Transverse colon (tissue), 4 donors: ENCODE results near the gene AFG1L. TPM values are rescaled to one million over a fixed set of nuclear protein-coding genes. Genes with fewer than 3 reads are reported as not detected.

Source experiments
- DNase-seq: peaks from one replicate; pipeline ENCODE4 v3.0.0-alpha.2; 2019
- H3K27ac ChIP-seq, 4 donors: fragments of 200-600 bp; sonication (generic); 2 replicates each; pipeline ENCODE4 v1.5.1; 2016 to 2018; ENCODE audit warnings: inconsistent platforms in 4 of 4
- H3K27me3 ChIP-seq: fragments of 200-600 bp; sonication (generic); 2 replicates; pipeline ENCODE4 v1.5.1; 2017; ENCODE audit warnings: inconsistent platforms
- H3K36me3 ChIP-seq, 4 donors: fragments of 200-600 bp; sonication (generic); 2 replicates each; pipeline ENCODE4 v1.5.1; 2017 to 2019; ENCODE audit warnings: inconsistent platforms in 4 of 4
- H3K4me1 ChIP-seq, 4 donors: fragments of 200-600 bp; sonication (generic); 2 replicates each; pipeline ENCODE4 v1.5.1; 2017 to 2020; ENCODE audit warnings: inconsistent platforms in 4 of 4
- H3K4me3 ChIP-seq, 4 donors: fragments of 200-600 bp; sonication (generic); 1 replicate in 1 of 4; 2 replicates in 3 of 4; pipeline versions ENCODE4 v1.5.1 to v1.6.1; 2017 to 2019; ENCODE audit warnings: inconsistent platforms in 4 of 4
- H3K9me3 ChIP-seq, 2 donors: fragments of 200-600 bp; sonication (generic); 2 replicates each; pipeline ENCODE4 v1.5.1; 2017 to 2019; ENCODE audit warnings: inconsistent platforms in 2 of 2
- CTCF ChIP-seq, 5 experiments: fragments of 200-600 bp in 3 of 5; fragments of 450-650 bp in 2 of 5; sonication (generic) in 3 of 5; IDR thresholded peaks; 1 replicate in 2 of 5; 2 replicates in 3 of 5; pipeline ENCODE4 v1.5.1; 2016 to 2017; ENCODE audit warnings: antibody characterized with exemption in 5 of 5, inconsistent platforms in 3 of 5, mild to moderate bottlenecking in 2 of 5, moderate library complexity in 1 of 5
- EP300 ChIP-seq: sonication (generic); formaldehyde crosslinking; IDR thresholded peaks from one replicate; pipeline ENCODE4 v1.6.1; 2017; ENCODE audit warnings: antibody characterized with exemption, low read depth
- POLR2A ChIP-seq: fragments of 450-650 bp; IDR thresholded peaks from one replicate; pipeline ENCODE4 v1.6.1; 2016; ENCODE audit warnings: antibody characterized with exemption, mild to moderate bottlenecking, moderate library complexity
- POLR2AphosphoS5 ChIP-seq, 3 donors: sonication (generic); formaldehyde crosslinking; IDR thresholded peaks; one replicate each; pipeline ENCODE4 v1.6.1; 2016; ENCODE audit warnings: antibody characterized with exemption in 3 of 3
- WGBS, 2 donors: methylation state at CpG; one replicate each; pipeline ENCODE4 v1.1.5; 2018; ENCODE audit warnings: low coverage in 1 of 2; 5-methylcytosine and 5-hydroxymethylcytosine counted together
- in situ Hi-C, 4 donors: fragments of 200-750 bp; cut with MboI; loops; one replicate each; pipeline versions ENCODE4 v1.15.0 to v1.15.1; 2017; ENCODE audit warnings: low sequenced_read_pairs in 3 of 4, low pct_ligation_motif_present in 1 of 4, low pct_unique_long_range_greater_than_20kb in 1 of 4
- intact Hi-C: fragments of 100-400 bp; cut with DNase I; formaldehyde crosslinking; loops from one replicate; pipeline ENCODE4 v1.15.1; 2023; ENCODE audit warnings: low total_unique reads
- total RNA-seq, 4 donors: library from RNA; depleted of rRNA; stranded (reverse); fragments of >200 nt; gene quantifications; one replicate each; pipeline ENCODE4 v1.1.0, GENCODE V29; 2016

Gene AFG1L
- total RNA-seq, 4 donors from 2014 or later = 2.2 to 22.5 (median 5.5) TPM

DNA sequence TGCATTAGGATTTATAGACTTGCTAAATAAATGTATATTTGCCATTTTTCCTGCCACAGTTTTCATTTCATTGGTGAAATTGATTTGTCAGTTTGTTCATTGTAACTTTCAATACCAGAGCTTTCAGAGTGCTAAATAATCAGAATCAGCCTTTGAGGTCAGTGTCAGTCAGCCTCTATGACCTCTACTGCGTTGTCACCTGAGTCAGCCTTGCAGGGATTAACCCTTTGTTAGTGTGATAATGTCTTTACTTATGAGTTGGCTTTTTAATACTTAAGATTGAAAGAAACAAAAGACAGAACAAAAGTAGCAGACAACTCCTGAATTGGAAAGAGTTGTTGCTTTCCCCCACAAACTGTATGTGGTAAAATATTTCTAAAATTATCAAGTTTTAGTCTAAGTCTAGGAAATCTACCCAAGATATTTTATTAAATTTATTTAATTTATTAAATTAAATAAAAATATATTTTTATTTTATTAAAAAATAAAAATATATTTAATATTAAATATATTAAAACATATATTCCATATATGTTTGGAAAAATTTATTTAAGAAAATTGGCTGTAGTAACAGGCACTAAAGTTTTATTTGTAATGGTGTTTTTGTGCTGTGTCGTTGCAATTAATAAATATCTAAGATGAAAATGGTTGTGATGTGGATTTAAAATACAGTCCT, 125.2 kb downstream of the AFG1L start:
- H3K36me3 ChIP-seq = no peaks in the 10 kb centered on the region
- intact Hi-C loops (no loop called here), in situ Hi-C loops (no loop called here)
- no peak overlapping the region for H3K27ac ChIP-seq
- H3K27me3 ChIP-seq = no peaks in the 10 kb centered on the region
- H3K9me3 ChIP-seq = no peaks in the 10 kb centered on the region
- 60 to 66% methylated on average over 2 of the region's 2 CpGs for WGBS, 2 donors
- H3K4me3 ChIP-seq = no peak overlapping the region
- H3K4me1 ChIP-seq = no peaks in the 10 kb centered on the region
- DNase-seq = no peak
- TF ChIP-seq CTCF (IDR thresholded peaks at IDR 0.05) (no peak), POLR2AphosphoS5 (IDR thresholded peaks at IDR 0.05) (no peak), EP300 (no peak), POLR2A (no peak)

DNA sequence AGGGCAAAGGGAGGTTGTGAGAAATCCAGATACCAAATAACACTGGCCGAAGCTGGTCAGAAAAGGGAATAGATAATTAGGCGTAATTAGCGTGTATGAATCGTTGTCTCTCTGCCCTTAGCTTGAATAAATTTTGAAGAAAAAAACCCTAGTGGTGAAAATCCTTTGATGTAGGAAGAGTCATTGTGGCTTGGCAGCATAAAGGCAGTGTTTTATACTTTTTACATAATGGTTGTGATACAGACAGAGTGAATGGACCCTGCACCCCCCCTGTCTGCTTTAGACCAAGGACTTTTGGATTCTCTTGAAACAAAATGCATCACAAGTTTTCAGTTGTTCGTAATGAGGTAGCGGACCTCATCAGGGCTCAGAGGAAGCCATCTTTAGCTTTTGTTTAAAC, 126.5 kb downstream of the AFG1L start:
- Histone ChIP-seq H3K4me3 (no peak overlapping the region), H3K27me3 (no peaks in the 10 kb centered on the region), H3K4me1 (no peaks in the 10 kb centered on the region), H3K27ac (no peak overlapping the region), H3K36me3 (no peaks in the 10 kb centered on the region), H3K9me3 (no peaks in the 10 kb centered on the region)
- TF ChIP-seq POLR2A = no peak
- TF ChIP-seq POLR2AphosphoS5 (IDR thresholded peaks at IDR 0.05) = no peak
- TF ChIP-seq EP300 = no peak
- no peak for TF ChIP-seq CTCF (IDR thresholded peaks at IDR 0.05)
- no peak for DNase-seq
- intact Hi-C loops (no loop called here), in situ Hi-C loops (no loop called here)
- WGBS, 2 donors = 92 to 94% methylated on average over 6 of the region's 6 CpGs

- Histone ChIP-seq H3K9me3 (no peaks in the 10 kb centered on the region), H3K36me3 (no peaks in the 10 kb centered on the region), H3K27me3 (no peaks in the 10 kb centered on the region), H3K4me3 (no peak overlapping the region), H3K27ac (no peak overlapping the region), H3K4me1 (no peaks in the 10 kb centered on the region)
- 88 to 94% methylated on average over 1 of the region's 1 CpG for WGBS, 2 donors
- intact Hi-C loops = no loop called here
- no peak for DNase-seq
- TF ChIP-seq POLR2AphosphoS5 (IDR thresholded peaks at IDR 0.05) (no peak), CTCF (IDR thresholded peaks at IDR 0.05) (no peak), POLR2A (no peak), EP300 (no peak)
- in situ Hi-C loops = no loop called here
Measured at GRCh38 chr6:108423982-108424705, 129.3 kb downstream of the AFG1L start.

DNA sequence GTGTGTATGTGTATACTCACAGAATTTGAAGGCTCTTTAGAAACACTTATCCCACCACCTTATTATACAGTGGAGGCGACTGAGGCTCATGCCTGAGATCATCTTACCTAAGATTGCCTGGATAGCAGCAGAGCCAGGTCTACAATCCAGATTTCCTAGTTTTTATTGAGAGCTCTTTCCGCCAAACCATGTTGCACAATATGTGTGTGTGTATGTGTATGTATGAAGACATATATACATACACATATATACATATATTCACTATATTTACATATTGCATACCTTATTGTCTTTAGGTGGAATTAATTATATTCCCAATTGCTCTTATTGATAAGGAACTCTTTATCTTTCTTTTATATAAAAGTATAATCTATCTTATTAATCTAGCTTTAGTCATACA, 130.6 kb downstream of the AFG1L start:
- DNase-seq = no peak
- in situ Hi-C loops = no loop called here
- no peaks in the 10 kb centered on the region for H3K9me3 ChIP-seq

More for the DNA sequence above, 130.6 kb downstream of the AFG1L start:
- no peaks in the 10 kb centered on the region for H3K4me1 ChIP-seq
- intact Hi-C loops = no loop called here
- H3K4me3 ChIP-seq = no peak overlapping the region
- WGBS, 2 donors = 96 to 100% methylated on average over 1 to 2 of the region's 2 CpGs
- no peak overlapping the region for H3K27ac ChIP-seq
- no peaks in the 10 kb centered on the region for H3K36me3 ChIP-seq
- TF ChIP-seq CTCF (IDR thresholded peaks at IDR 0.05) (no peak), POLR2A (no peak), EP300 (no peak), POLR2AphosphoS5 (IDR thresholded peaks at IDR 0.05) (no peak)
- no peaks in the 10 kb centered on the region for H3K27me3 ChIP-seq
